Mucosa of rectum (tissue), 2 donors: Measurements from ENCODE around the gene CELA3B.
A peak's percentile ranks its signal among the peaks of the same experiment; 100 is the strongest.
"Not testable (repeated sequence)": the region's sequence is repeated elsewhere in the genome, so short reads cannot be mapped to it uniquely, and the experiment has no call there.

Source experiments
- H3K27ac ChIP-seq, 2 donors: one replicate each; pipeline ENCODE4 v1.7.0; 2013; ENCODE audit warnings: inconsistent platforms in 2 of 2, low read depth in 2 of 2, low read length in 2 of 2
- H3K27me3 ChIP-seq, 2 donors: one replicate each; pipeline ENCODE4 v1.7.0; 2013; ENCODE audit warnings: low read length in 2 of 2; ENCODE audit not compliant: control insufficient read depth in 2 of 2, insufficient read depth in 2 of 2
- H3K36me3 ChIP-seq, 2 donors: one replicate each; pipeline ENCODE4 v1.7.0; 2013; ENCODE audit warnings: low read length in 2 of 2; ENCODE audit not compliant: control insufficient read depth in 2 of 2, insufficient read depth in 2 of 2
- H3K4me1 ChIP-seq, 2 donors: one replicate each; pipeline ENCODE4 v1.7.0; 2013; ENCODE audit warnings: low read length in 2 of 2, mild to moderate bottlenecking in 1 of 2; ENCODE audit not compliant: control insufficient read depth in 2 of 2, insufficient read depth in 2 of 2
- H3K4me3 ChIP-seq, 2 donors: one replicate each; pipeline ENCODE4 v1.7.0; 2013; ENCODE audit warnings: low read length in 2 of 2
- H3K9ac ChIP-seq, 2 donors: one replicate each; pipeline ENCODE4 v1.7.0; 2013; ENCODE audit warnings: low read length in 2 of 2, low read depth in 1 of 2, mild to moderate bottlenecking in 1 of 2
- H3K9me3 ChIP-seq, 2 donors: one replicate each; pipeline ENCODE4 v1.7.0; 2013; ENCODE audit warnings: low read length in 2 of 2; ENCODE audit not compliant: control insufficient read depth in 2 of 2
- donor health status: healthy.
- donor health status: Normal muscosa, but diverticular disease.

The CELA3B gene

GRCh38 chr1:21961337-21961736, 15.5 kb upstream of the CELA3B start:
- no peak overlapping the region for H3K27ac ChIP-seq
- no peak overlapping the region for H3K4me3 ChIP-seq
- no peaks in the 10 kb centered on the region for H3K27me3 ChIP-seq
- peaks cover 15 to 16% of the 10 kb centered on the region in 2 donors for H3K4me1 ChIP-seq
- H3K9me3 ChIP-seq, result no peaks in the 10 kb centered on the region
- H3K36me3 ChIP-seq, result no peaks in the 10 kb centered on the region
- H3K9ac ChIP-seq, result no peak overlapping the region

- Histone ChIP-seq H3K9ac (no peak overlapping the region), H3K27ac (no peak overlapping the region), H3K9me3 (no peaks in the 10 kb centered on the region), H3K4me3 (no peak overlapping the region), H3K4me1 (peaks cover 10 to 11% of the 10 kb centered on the region in 2 donors), H3K36me3 (no peaks in the 10 kb centered on the region), H3K27me3 (no peaks in the 10 kb centered on the region)
Measured at GRCh38 chr1:21961799-21962198, 15.0 kb upstream of the CELA3B start.

GRCh38 chr1:21963477-21964217, 13.2 kb upstream of the CELA3B start:
- H3K4me3 ChIP-seq, result no peak overlapping the region
- no peak overlapping the region for H3K9ac ChIP-seq
- H3K27me3 ChIP-seq, result no peaks in the 10 kb centered on the region
- no peak overlapping the region for H3K27ac ChIP-seq
- H3K9me3 ChIP-seq, result no peaks in the 10 kb centered on the region
- no peaks in the 10 kb centered on the region for H3K36me3 ChIP-seq
- peaks cover 2 to 4% of the 10 kb centered on the region in 2 donors for H3K4me1 ChIP-seq

GRCh38 chr1:21966247-21967000, 10.4 kb upstream of the CELA3B start:
- Histone ChIP-seq H3K4me3 (no peak overlapping the region), H3K27ac (no peak overlapping the region), H3K9me3 (no peaks in the 10 kb centered on the region), H3K4me1 (peaks cover 2 to 4% of the 10 kb centered on the region in 2 donors), H3K36me3 (no peaks in the 10 kb centered on the region), H3K9ac (no peak overlapping the region), H3K27me3 (no peaks in the 10 kb centered on the region)

- not testable (repeated sequence) for H3K9me3 ChIP-seq, H3K36me3 ChIP-seq, H3K4me3 ChIP-seq, H3K27me3 ChIP-seq, H3K27ac ChIP-seq, H3K4me1 ChIP-seq, H3K9ac ChIP-seq
Measured at GRCh38 chr1:21967216-21967615, 9.6 kb upstream of the CELA3B start.

- not testable (repeated sequence) for H3K9me3 ChIP-seq, H3K36me3 ChIP-seq
Measured at GRCh38 chr1:21969066-21969465, 7.8 kb upstream of the CELA3B start.

GRCh38 chr1:21970523-21970922, 6.3 kb upstream of the CELA3B start:
- not testable (repeated sequence) for H3K9ac ChIP-seq, H3K9me3 ChIP-seq, H3K36me3 ChIP-seq, H3K4me1 ChIP-seq, H3K27me3 ChIP-seq, H3K4me3 ChIP-seq, H3K27ac ChIP-seq

More at GRCh38 chr1:21969066-21969465, 7.8 kb upstream of the CELA3B start:
- H3K27me3 ChIP-seq, H3K4me3 ChIP-seq, H3K4me1 ChIP-seq, H3K27ac ChIP-seq, H3K9ac ChIP-seq: not testable (repeated sequence)

GRCh38 chr1:21972973-21973441, 3.8 kb upstream of the CELA3B start:
- not testable (repeated sequence) for H3K9me3 ChIP-seq, H3K4me1 ChIP-seq, H3K4me3 ChIP-seq, H3K36me3 ChIP-seq, H3K27me3 ChIP-seq, H3K9ac ChIP-seq
- peak overlapping the region in 1 of 2 donors; percentile 48 for H3K27ac ChIP-seq

- H3K27ac ChIP-seq, H3K36me3 ChIP-seq, H3K9ac ChIP-seq, H3K4me3 ChIP-seq, H3K27me3 ChIP-seq, H3K4me1 ChIP-seq, H3K9me3 ChIP-seq: not testable (repeated sequence)
Measured at GRCh38 chr1:21973948-21974347, 2.9 kb upstream of the CELA3B start.

- H3K9me3 ChIP-seq, H3K27me3 ChIP-seq, H3K36me3 ChIP-seq, H3K4me3 ChIP-seq, H3K9ac ChIP-seq, H3K4me1 ChIP-seq: not testable (repeated sequence)
- H3K27ac ChIP-seq, result peak overlapping the region in 1 of 2 donors; percentile 9
Measured at GRCh38 chr1:21974699-21975098, 2.1 kb upstream of the CELA3B start.
